Neural progenitor cell (in vitro differentiated cells): Measurements from ENCODE around the gene FSTL1.

ENCODE experiments used
- CTCF ChIP-seq: fragments of 200-600 bp; sonication (generic); IDR thresholded peaks from 2 replicates; pipeline ENCODE4 v1.5.1; 2017; ENCODE audit warnings: antibody characterized with exemption, mild to moderate bottlenecking
- EZH2 ChIP-seq: fragments of 200-600 bp; sonication (generic); IDR thresholded peaks from 2 replicates; pipeline ENCODE4 v1.6.1; 2017; ENCODE audit warnings: antibody characterized with exemption, mild to moderate bottlenecking, moderate library complexity
- EZH2phosphoT487 ChIP-seq: fragments of 200-600 bp; sonication (generic); IDR thresholded peaks from 2 replicates; pipeline ENCODE4 v1.6.1; 2017; ENCODE audit warnings: antibody characterized with exemption

DNA sequence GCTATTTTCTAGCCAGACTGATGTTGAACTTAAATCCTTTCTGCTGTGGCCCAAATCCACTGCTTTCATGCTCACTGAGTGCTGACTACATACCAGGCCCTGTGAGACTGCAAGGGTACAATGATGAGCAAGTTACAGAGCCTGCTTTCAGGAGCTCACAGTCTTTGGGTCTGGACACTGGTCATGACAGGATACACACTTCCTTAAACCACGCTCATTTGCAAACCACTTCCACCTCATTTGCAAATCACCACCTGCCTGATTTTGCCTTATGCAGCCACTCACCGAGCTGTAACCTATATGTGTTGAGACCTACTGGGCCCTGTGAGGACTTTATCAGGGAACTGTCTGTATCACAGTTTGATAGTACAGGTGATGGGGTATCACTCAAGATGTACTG is 51.4 kb downstream of the FSTL1 start:
- TF ChIP-seq CTCF (no peak), EZH2 (no peak), EZH2phosphoT487 (no peak)
